Astrocyte (in vitro differentiated cells and primary cell): ENCODE measurements around the gene FEZ2.
A peak's percentile ranks its signal among the peaks of the same experiment; 100 is the strongest.

ENCODE experiments used
- CTCF ChIP-seq: IDR thresholded peaks from 2 replicates; pipeline ENCODE4 v1.5.1; 2011; ENCODE audit warnings: low read depth, mild to moderate bottlenecking, inconsistent platforms, low read length, moderate library complexity; ENCODE audit not compliant: insufficient read depth
- EZH2 ChIP-seq: IDR thresholded peaks from 2 replicates; pipeline ENCODE4 v1.6.1; 2012; ENCODE audit warnings: mild to moderate bottlenecking, low read length, inconsistent platforms; ENCODE audit not compliant: insufficient read depth

GRCh38 chr2:36545871-36546416, 52.0 kb downstream of the FEZ2 start:
- TF ChIP-seq CTCF (peak; percentile 13), EZH2 (no peak)
